Muscle layer of duodenum (tissue), 2 donors: ENCODE data around the gene BRF1.

Experiments
- H3K27ac ChIP-seq: one replicate; pipeline ENCODE4 v1.7.0; 2013; ENCODE audit warnings: mild to moderate bottlenecking, low read length
- H3K27me3 ChIP-seq: one replicate; pipeline ENCODE4 v1.7.0; 2013; ENCODE audit warnings: low read depth, mild to moderate bottlenecking, control low read depth, low read length
- H3K36me3 ChIP-seq, 2 donors: one replicate each; pipeline ENCODE4 v1.7.0; 2013; ENCODE audit warnings: low read length in 2 of 2, control low read depth in 1 of 2, mild to moderate bottlenecking in 1 of 2; ENCODE audit not compliant: insufficient read depth in 2 of 2, control insufficient read depth in 1 of 2
- H3K4me1 ChIP-seq, 2 donors: one replicate each; pipeline ENCODE4 v1.7.0; 2013; ENCODE audit warnings: low read length in 2 of 2, mild to moderate bottlenecking in 2 of 2, control low read depth in 1 of 2, moderate library complexity in 1 of 2; ENCODE audit not compliant: insufficient read depth in 2 of 2, control insufficient read depth in 1 of 2
- H3K4me3 ChIP-seq, 2 donors: one replicate each; pipeline ENCODE4 v1.7.0; 2013; ENCODE audit warnings: low read length in 2 of 2, low read depth in 1 of 2, mild to moderate bottlenecking in 1 of 2
- H3K9me3 ChIP-seq, 2 donors: one replicate each; pipeline ENCODE4 v1.7.0; 2013; ENCODE audit warnings: low read length in 2 of 2, control low read depth in 1 of 2, mild to moderate bottlenecking in 1 of 2; ENCODE audit not compliant: control insufficient read depth in 1 of 2
- donor health status: healthy.

Gene BRF1

GRCh38 chr14:105228562-105228961 is 72.2 kb downstream of the BRF1 start:
- no peaks in the 10 kb centered on the region for H3K27me3 ChIP-seq
- H3K4me3 ChIP-seq, result no peak overlapping the region
- no peak overlapping the region for H3K27ac ChIP-seq
- no peaks in the 10 kb centered on the region for H3K9me3 ChIP-seq
- H3K36me3 ChIP-seq, result peaks cover 7 to 39% of the 10 kb centered on the region in 2 donors
- H3K4me1 ChIP-seq, result no peaks in the 10 kb centered on the region

GRCh38 chr14:105227346-105227745 is 73.5 kb downstream of the BRF1 start:
- H3K36me3 ChIP-seq, result peaks cover 7 to 43% of the 10 kb centered on the region in 2 donors
- no peaks in the 10 kb centered on the region for H3K27me3 ChIP-seq
- H3K4me3 ChIP-seq, result no peak overlapping the region
- H3K27ac ChIP-seq, result no peak overlapping the region
- no peaks in the 10 kb centered on the region for H3K4me1 ChIP-seq
- H3K9me3 ChIP-seq, result no peaks in the 10 kb centered on the region

GRCh38 chr14:105226198-105226597 is 74.6 kb downstream of the BRF1 start:
- no peak overlapping the region for H3K27ac ChIP-seq
- H3K4me3 ChIP-seq, result no peak overlapping the region
- H3K9me3 ChIP-seq, result no peaks in the 10 kb centered on the region
- peaks cover 7 to 45% of the 10 kb centered on the region in 2 donors for H3K36me3 ChIP-seq
- H3K4me1 ChIP-seq, result no peaks in the 10 kb centered on the region
- H3K27me3 ChIP-seq, result no peaks in the 10 kb centered on the region

- no peak overlapping the region for H3K4me3 ChIP-seq
- H3K27ac ChIP-seq, result no peak overlapping the region
- peaks cover 7 to 55% of the 10 kb centered on the region in 2 donors for H3K36me3 ChIP-seq
- no peaks in the 10 kb centered on the region for H3K9me3 ChIP-seq
- H3K4me1 ChIP-seq, result no peaks in the 10 kb centered on the region
- no peaks in the 10 kb centered on the region for H3K27me3 ChIP-seq
Observed at GRCh38 chr14:105224845-105225570, 75.8 kb downstream of the BRF1 start.

GRCh38 chr14:105223770-105224544 is 76.8 kb downstream of the BRF1 start:
- H3K4me1 ChIP-seq, result no peaks in the 10 kb centered on the region
- H3K27me3 ChIP-seq, result no peaks in the 10 kb centered on the region
- no peak overlapping the region for H3K4me3 ChIP-seq
- H3K36me3 ChIP-seq, result peaks cover 7 to 65% of the 10 kb centered on the region in 2 donors
- H3K27ac ChIP-seq, result no peak overlapping the region
- no peaks in the 10 kb centered on the region for H3K9me3 ChIP-seq

GRCh38 chr14:105223260-105223659 is 77.5 kb downstream of the BRF1 start:
- no peaks in the 10 kb centered on the region for H3K4me1 ChIP-seq
- H3K27ac ChIP-seq, result no peak overlapping the region
- no peak overlapping the region for H3K4me3 ChIP-seq
- H3K27me3 ChIP-seq, result no peaks in the 10 kb centered on the region
- H3K9me3 ChIP-seq, result no peaks in the 10 kb centered on the region
- peaks cover 7 to 66% of the 10 kb centered on the region in 2 donors for H3K36me3 ChIP-seq

- H3K27ac ChIP-seq, result no peak overlapping the region
- peaks cover 7 to 77% of the 10 kb centered on the region in 2 donors for H3K36me3 ChIP-seq
- H3K4me3 ChIP-seq, result no peak overlapping the region
- H3K9me3 ChIP-seq, result no peaks in the 10 kb centered on the region
- H3K27me3 ChIP-seq, result no peaks in the 10 kb centered on the region
- no peaks in the 10 kb centered on the region for H3K4me1 ChIP-seq
Observed at GRCh38 chr14:105221598-105222178, 79.1 kb downstream of the BRF1 start.

GRCh38 chr14:105220699-105221597 is 79.9 kb downstream of the BRF1 start:
- Histone ChIP-seq H3K36me3 (peaks cover 1 to 76% of the 10 kb centered on the region in 2 donors), H3K27me3 (no peaks in the 10 kb centered on the region), H3K4me1 (no peaks in the 10 kb centered on the region), H3K4me3 (no peak overlapping the region), H3K27ac (no peak overlapping the region), H3K9me3 (no peaks in the 10 kb centered on the region)

GRCh38 chr14:105219753-105220152 is 81.0 kb downstream of the BRF1 start:
- no peak overlapping the region for H3K4me3 ChIP-seq
- H3K9me3 ChIP-seq, result no peaks in the 10 kb centered on the region
- no peak overlapping the region for H3K27ac ChIP-seq
- H3K36me3 ChIP-seq, result peaks cover 0 to 65% of the 10 kb centered on the region in 2 donors
- H3K4me1 ChIP-seq, result no peaks in the 10 kb centered on the region
- no peaks in the 10 kb centered on the region for H3K27me3 ChIP-seq

GRCh38 chr14:105219043-105219612 is 81.7 kb downstream of the BRF1 start:
- Histone ChIP-seq H3K27ac (no peak overlapping the region), H3K4me3 (no peak overlapping the region), H3K36me3 (peaks cover 0 to 59% of the 10 kb centered on the region in 2 donors), H3K4me1 (no peaks in the 10 kb centered on the region), H3K9me3 (no peaks in the 10 kb centered on the region), H3K27me3 (no peaks in the 10 kb centered on the region)
